B cell (primary cell): ENCODE measurements around the gene KLHL26. TPM values are rescaled to one million over a fixed set of nuclear protein-coding genes. Genes with fewer than 3 reads are reported as not detected.

Source experiments
- ATAC-seq: fragments of 200-7000 bp; cut with Tn5 transposase; one replicate; pipeline ENCODE4 v1.10.0; 2021; ENCODE audit warnings: low read depth, mild to moderate bottlenecking, moderate number of reproducible peaks, moderate library complexity
- CTCF ChIA-PET: fragments of 350-600 bp; sonication (Branson Sonifier 250); formaldehyde crosslinking; loops from one replicate; lab custom pipeline; 2021; ENCODE audit warnings: antibody characterized with exemption, inconsistent platforms; lab: Charles Lee
- POLR2A ChIA-PET: fragments of 350-600 bp; sonication (Branson Sonifier 250); formaldehyde crosslinking; loops from one replicate; lab custom pipeline; 2021; ENCODE audit warnings: antibody characterized with exemption; lab: Charles Lee
- DNase-seq: peaks from one replicate; pipeline ENCODE4 v3.0.0; 2013
- H2AFZ ChIP-seq: 2 replicates; pipeline ENCODE4 v1.6.1; 2012; ENCODE audit warnings: mild to moderate bottlenecking, low read depth, low read length; ENCODE audit not compliant: insufficient read depth, poor library complexity, severe bottlenecking
- H3K27ac ChIP-seq, 2 donors: 1 replicate in 1 of 2; 2 replicates in 1 of 2; pipeline ENCODE4 v1.5.1; 2012 to 2013; ENCODE audit warnings: low read length in 2 of 2, mild to moderate bottlenecking in 2 of 2, moderate library complexity in 1 of 2
- H3K27me3 ChIP-seq, 4 experiments: fragments of 200-600 bp in 1 of 4; sonication (generic) in 1 of 4; replicated peaks in 1 of 4; 1 replicate in 2 of 4; 2 replicates in 2 of 4; pipeline versions ENCODE4 v1.6.1 to v1.7.0; 2013 to 2016; ENCODE audit warnings: low read length in 3 of 4, mild to moderate bottlenecking in 2 of 4, mixed read lengths in 1 of 4, moderate library complexity in 1 of 4; ENCODE audit not compliant: insufficient read depth in 4 of 4, control insufficient read depth in 3 of 4; ENCODE audit errors: control extremely low read depth in 1 of 4
- H3K36me3 ChIP-seq, 2 experiments: replicated peaks in 1 of 2; 1 replicate in 1 of 2; 2 replicates in 1 of 2; pipeline versions ENCODE4 v1.6.1 to v1.7.1; 2013; ENCODE audit warnings: low read length in 1 of 2; ENCODE audit not compliant: insufficient read depth in 2 of 2, control insufficient read depth in 1 of 2; ENCODE audit errors: control extremely low read depth in 1 of 2, extremely low read depth in 1 of 2
- H3K4me1 ChIP-seq, 2 donors: fragments of 200-600 bp in 1 of 2; sonication (generic) in 1 of 2; 1 replicate in 1 of 2; 2 replicates in 1 of 2; pipeline versions ENCODE4 v1.5.1 to v1.6.1; 2013 to 2017; ENCODE audit warnings: low read length in 2 of 2; ENCODE audit not compliant: control insufficient read depth in 2 of 2, insufficient read depth in 2 of 2
- H3K4me2 ChIP-seq: replicated peaks from 2 replicates; pipeline ENCODE3; 2012; ENCODE audit warnings: mild to moderate bottlenecking, low read depth, low read length; ENCODE audit not compliant: poor library complexity, severe bottlenecking
- H3K4me3 ChIP-seq, 5 experiments: fragments of 200-600 bp in 1 of 5; sonication (generic) in 1 of 5; 1 replicate in 3 of 5; 2 replicates in 2 of 5; pipeline versions ENCODE4 v1.5.1 to v1.7.0; 2011 to 2016; ENCODE audit warnings: low read length in 4 of 5, mild to moderate bottlenecking in 4 of 5, low read depth in 2 of 5, control low read depth in 1 of 5, moderate library complexity in 1 of 5; ENCODE audit not compliant: insufficient read depth in 1 of 5; ENCODE audit errors: control extremely low read depth in 1 of 5, extremely low read depth in 1 of 5
- H3K79me2 ChIP-seq: fragments of 200-600 bp; sonication (generic); one replicate; pipeline ENCODE4 v1.6.0; 2016; ENCODE audit warnings: low read length; ENCODE audit not compliant: control insufficient read depth, insufficient read depth
- H3K9ac ChIP-seq: fragments of 200-600 bp; sonication (generic); 2 replicates; pipeline ENCODE4 v1.6.1; 2017; ENCODE audit warnings: mild to moderate bottlenecking, low read length, moderate library complexity
- H3K9me3 ChIP-seq, 3 donors: one replicate each; pipeline versions ENCODE4 v1.6.1 to v1.7.1; 2013; ENCODE audit warnings: low read length in 2 of 3; ENCODE audit not compliant: control insufficient read depth in 2 of 3, insufficient read depth in 1 of 3; ENCODE audit errors: control extremely low read depth in 1 of 3
- H4K20me1 ChIP-seq: 2 replicates; pipeline ENCODE4 v1.6.0; 2012; ENCODE audit warnings: mild to moderate bottlenecking, low read length; ENCODE audit not compliant: insufficient read depth, control insufficient read depth, poor library complexity, severe bottlenecking
- H3K27ac Mint-ChIP-seq: one replicate; pipeline ENCODE4 v1.8.0; 2021; ENCODE audit warnings: mixed read lengths
- H3K27me3 Mint-ChIP-seq: one replicate; pipeline ENCODE4 v1.8.0; 2021; ENCODE audit warnings: mixed read lengths
- H3K4me1 Mint-ChIP-seq: one replicate; pipeline ENCODE4 v1.8.0; 2021; ENCODE audit warnings: mixed read lengths
- H3K4me3 Mint-ChIP-seq: one replicate; pipeline ENCODE4 v1.8.0; 2021; ENCODE audit warnings: mixed read lengths
- H3K9me3 Mint-ChIP-seq: one replicate; pipeline ENCODE4 v1.8.0; 2022; ENCODE audit warnings: mixed read lengths; ENCODE audit not compliant: insufficient read depth
- EZH2 ChIP-seq: IDR thresholded peaks from 2 replicates; pipeline ENCODE4 v1.6.1; 2012; ENCODE audit warnings: borderline replicate concordance, low read depth, mild to moderate bottlenecking, moderate library complexity, low read length; ENCODE audit not compliant: insufficient read depth, poor library complexity, severe bottlenecking
- WGBS: methylation state at CpG from one replicate; pipeline ENCODE4 v1.1.5; 2013; ENCODE audit warnings: missing lambda C conversion rate; ENCODE audit not compliant: insufficient coverage; 5-methylcytosine and 5-hydroxymethylcytosine counted together
- intact Hi-C: fragments of 100-400 bp; cut with micrococcal nuclease; formaldehyde crosslinking; loops from one replicate; pipeline ENCODE4 v1.10.0; 2022
- polyA plus RNA-seq: library from polyadenylated mRNA; depleted of rRNA; stranded (reverse); fragments of >200 nt; gene quantifications from 2 replicates; pipeline ENCODE4 v1.2.3, GENCODE V29; 2012
- total RNA-seq, 2 donors: library from RNA; stranded (reverse); fragments of 120-200 nt in 1 of 2; gene quantifications; 1 replicate in 1 of 2; 2 replicates in 1 of 2; pipeline versions ENCODE4 v1.2.3 to v1.2.4, GENCODE V29; 2013 to 2022
- TF ChIP-seq, protein P1 (sequence below): fragments of 200-600 bp; IDR thresholded peaks from one replicate; pipeline ENCODE4 v1.8.0; 2022; ENCODE audit warnings: antibody characterized with exemption, mild to moderate bottlenecking

Gene KLHL26
- total and polyA plus RNA-seq, 2 donors (not counting 1 experiment from before 2014, with no cell fraction given), result 5.0 to 14.6 TPM

DNA sequence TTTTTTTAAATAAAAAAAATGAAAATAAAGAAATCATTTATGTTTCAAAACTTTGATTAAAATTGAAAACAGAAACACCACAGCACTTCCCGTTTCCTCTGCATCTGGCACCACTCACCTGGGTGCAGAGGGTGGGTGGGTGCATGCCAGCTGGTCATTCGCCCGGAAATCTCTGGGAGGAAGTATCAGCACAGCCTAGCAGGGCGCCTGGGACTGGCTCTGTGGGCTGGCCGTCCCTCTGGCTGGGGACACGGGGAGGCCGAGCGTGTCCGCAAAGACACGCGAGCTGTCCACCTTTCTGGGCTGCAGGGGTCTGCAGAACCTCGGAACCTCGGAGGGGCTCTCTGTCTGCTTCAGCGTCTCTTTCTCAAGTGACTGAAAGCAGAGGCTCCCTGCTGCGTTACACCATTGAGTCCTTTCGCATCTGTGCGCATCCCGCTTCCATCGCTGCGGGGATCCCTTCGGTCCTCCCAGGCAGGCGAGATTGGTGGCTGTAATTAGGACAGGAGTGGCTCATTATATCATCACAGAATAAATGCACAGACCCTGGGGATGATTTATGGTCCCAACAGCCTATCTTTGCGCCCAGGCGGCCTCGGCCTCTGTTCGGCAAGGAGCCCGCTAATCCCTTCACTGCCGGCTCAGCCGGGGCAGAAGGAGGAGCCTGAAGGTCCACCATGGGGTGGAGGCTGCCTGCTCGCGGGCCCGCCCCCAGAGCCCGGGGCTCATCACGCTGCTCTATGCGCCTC lies 63.8 kb downstream of the KLHL26 start:
- Histone ChIP-seq H3K36me3 (no peaks in the 10 kb centered on the region), H3K4me2 (peak overlapping the region; percentile 90), H3K9me3 (no peaks in the 10 kb centered on the region), H4K20me1 (peaks cover 23% of the 10 kb centered on the region), H3K4me3 (peak overlapping the region; percentile 44 to 76 (median 67)), H3K79me2 (peaks cover 67% of the 10 kb centered on the region), H3K4me1 (peaks cover 33 to 62% of the 10 kb centered on the region in 2 donors), H3K27ac (peak overlapping the region; percentile 81 to 84), H3K27me3 (no peaks in the 10 kb centered on the region), H2AFZ (peak overlapping the region; percentile 76), H3K9ac (peak overlapping the region; percentile 72)
- H3K4me1 Mint-ChIP-seq, result peaks cover 44% of the 10 kb centered on the region
- H3K9me3 Mint-ChIP-seq, result no peaks in the 10 kb centered on the region
- WGBS, result 1% methylated on average over 28 of the region's 35 CpGs
- intact Hi-C loops, result loop anchor here (1.0 to 5.0 kb wide), 3 partner anchors 16 to 132 kb away; partner anchors contain the start of genes KLHL26 and UPF1
- POLR2A ChIA-PET, result interaction anchor here (0.5 to 1.1 kb wide), 9 partner anchors 18 to 656 kb away, joined by 3 to 10 read pairs (median 6); partner anchors contain the start of genes CRTC1 and UBA52
- CTCF ChIA-PET, result interaction anchor here (1.2 kb wide), 1 partner anchor 219 kb away, joined by 3 read pairs; the partner anchor contains the start of gene DDX49
- no peaks in the 10 kb centered on the region for H3K27me3 Mint-ChIP-seq
- ATAC-seq, result peak; percentile 87
- peak overlapping the region; percentile 98 for H3K27ac Mint-ChIP-seq
- TF ChIP-seq, protein P1, sequence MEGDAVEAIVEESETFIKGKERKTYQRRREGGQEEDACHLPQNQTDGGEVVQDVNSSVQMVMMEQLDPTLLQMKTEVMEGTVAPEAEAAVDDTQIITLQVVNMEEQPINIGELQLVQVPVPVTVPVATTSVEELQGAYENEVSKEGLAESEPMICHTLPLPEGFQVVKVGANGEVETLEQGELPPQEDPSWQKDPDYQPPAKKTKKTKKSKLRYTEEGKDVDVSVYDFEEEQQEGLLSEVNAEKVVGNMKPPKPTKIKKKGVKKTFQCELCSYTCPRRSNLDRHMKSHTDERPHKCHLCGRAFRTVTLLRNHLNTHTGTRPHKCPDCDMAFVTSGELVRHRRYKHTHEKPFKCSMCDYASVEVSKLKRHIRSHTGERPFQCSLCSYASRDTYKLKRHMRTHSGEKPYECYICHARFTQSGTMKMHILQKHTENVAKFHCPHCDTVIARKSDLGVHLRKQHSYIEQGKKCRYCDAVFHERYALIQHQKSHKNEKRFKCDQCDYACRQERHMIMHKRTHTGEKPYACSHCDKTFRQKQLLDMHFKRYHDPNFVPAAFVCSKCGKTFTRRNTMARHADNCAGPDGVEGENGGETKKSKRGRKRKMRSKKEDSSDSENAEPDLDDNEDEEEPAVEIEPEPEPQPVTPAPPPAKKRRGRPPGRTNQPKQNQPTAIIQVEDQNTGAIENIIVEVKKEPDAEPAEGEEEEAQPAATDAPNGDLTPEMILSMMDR, result no peak
- no peak for TF ChIP-seq EZH2
- peak overlapping the region; percentile 95 for H3K4me3 Mint-ChIP-seq
- DNase-seq, result peak; percentile 84

DNA sequence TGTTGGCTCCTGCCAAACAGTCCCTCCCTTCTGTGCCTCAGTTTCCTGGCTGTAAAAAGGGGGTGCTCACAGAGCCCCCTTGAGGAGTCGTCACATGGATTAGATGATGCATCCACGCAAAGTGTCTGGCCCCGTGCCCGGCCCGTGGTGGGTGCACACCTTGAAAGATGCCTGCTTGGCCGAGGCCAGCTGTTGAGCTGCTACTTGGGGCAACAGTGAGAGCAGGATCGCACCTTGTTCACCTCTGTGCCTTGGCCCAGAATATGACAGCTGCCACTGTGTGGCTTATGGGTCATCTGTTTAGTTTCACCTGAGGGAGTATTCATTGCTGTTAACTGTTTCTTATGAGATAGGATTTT lies 64.4 kb downstream of the KLHL26 start:
- peaks cover 18% of the 10 kb centered on the region for H4K20me1 ChIP-seq
- peak overlapping the region; percentile 90 for H3K4me2 ChIP-seq
- peaks cover 33 to 57% of the 10 kb centered on the region in 2 donors for H3K4me1 ChIP-seq
- H3K9me3 Mint-ChIP-seq, result no peaks in the 10 kb centered on the region
- H3K9me3 ChIP-seq, result no peaks in the 10 kb centered on the region
- TF ChIP-seq EZH2, result no peak
- TF ChIP-seq, protein P1, result no peak
- H3K4me1 Mint-ChIP-seq, result peaks cover 39% of the 10 kb centered on the region
- H3K4me3 ChIP-seq, result peak overlapping the region; percentile 44 to 76 (median 67)
- H3K9ac ChIP-seq, result peak overlapping the region; percentile 72
- WGBS, result 10% methylated on average over 6 of the region's 7 CpGs
- peak overlapping the region; percentile 76 for H2AFZ ChIP-seq
- intact Hi-C loops, result loop anchor here (5.0 kb wide), 2 partner anchors 64 to 131 kb away; partner anchors contain the start of genes KLHL26 and UPF1
- peak overlapping the region; percentile 98 for H3K27ac Mint-ChIP-seq
- no peak for DNase-seq
- POLR2A ChIA-PET, result interaction anchor here (0.6 to 0.7 kb wide), 3 partner anchors 203 to 408 kb away, joined by 3 to 7 read pairs (median 4); no protein-coding TSS in a partner anchor
- no peaks in the 10 kb centered on the region for H3K27me3 ChIP-seq
- CTCF ChIA-PET, result interaction anchor here (0.6 to 1.2 kb wide), 2 partner anchors 94 to 218 kb away, joined by 3 read pairs; partner anchors contain the start of gene DDX49
- H3K27ac ChIP-seq, result peak overlapping the region; percentile 81 to 84
- H3K27me3 Mint-ChIP-seq, result no peaks in the 10 kb centered on the region
- no peaks in the 10 kb centered on the region for H3K36me3 ChIP-seq
- peaks cover 64% of the 10 kb centered on the region for H3K79me2 ChIP-seq
- H3K4me3 Mint-ChIP-seq, result peak overlapping the region; percentile 95
- peak; percentile 9 for ATAC-seq
